H9 (cell line): ENCODE measurements around the gene CYBC1. TPM values are rescaled to one million over a fixed set of nuclear protein-coding genes. Genes with fewer than 3 reads are reported as not detected.
A peak's percentile ranks its signal among the peaks of the same experiment; 100 is the strongest.

Source experiments
- DNase-seq: peaks from one replicate; pipeline ENCODE4 v3.0.0-alpha.2; 2017
- H2AFZ ChIP-seq: one replicate; pipeline ENCODE4 v1.6.1; 2013; ENCODE audit warnings: mild to moderate bottlenecking, low read length, control low read depth, moderate library complexity
- H2AK5ac ChIP-seq: 2 replicates; pipeline ENCODE4 v1.6.1; 2013; ENCODE audit warnings: low read length, control low read depth, mixed read lengths; ENCODE audit not compliant: insufficient read length
- H2BK120ac ChIP-seq: one replicate; pipeline ENCODE4 v1.6.1; 2013; ENCODE audit warnings: low read depth, mild to moderate bottlenecking, low read length, control low read depth, inconsistent platforms; ENCODE audit not compliant: poor library complexity, severe bottlenecking
- H2BK12ac ChIP-seq: 2 replicates; pipeline ENCODE4 v1.6.1; 2013; ENCODE audit warnings: low read length, control low read depth, mixed read lengths, low read depth; ENCODE audit not compliant: insufficient read length
- H2BK15ac ChIP-seq: 2 replicates; pipeline ENCODE4 v1.6.1; 2013; ENCODE audit warnings: low read depth, low read length, control low read depth
- H2BK20ac ChIP-seq: one replicate; pipeline ENCODE4 v1.6.1; 2013; ENCODE audit warnings: low read depth, mild to moderate bottlenecking, low read length, control low read depth, inconsistent platforms; ENCODE audit not compliant: poor library complexity, severe bottlenecking
- H2BK5ac ChIP-seq: 2 replicates; pipeline ENCODE4 v1.6.1; 2013; ENCODE audit warnings: low read length, control low read depth, mixed read lengths; ENCODE audit not compliant: insufficient read length
- H3K14ac ChIP-seq: 2 replicates; pipeline ENCODE4 v1.6.1; 2013; ENCODE audit warnings: low read length, control low read depth; ENCODE audit not compliant: insufficient read depth
- H3K18ac ChIP-seq: 2 replicates; pipeline ENCODE4 v1.6.1; 2013; ENCODE audit warnings: low read depth, mild to moderate bottlenecking, mixed read lengths, low read length, control low read depth; ENCODE audit not compliant: insufficient read length
- H3K23ac ChIP-seq: 2 replicates; pipeline ENCODE4 v1.6.1; 2013; ENCODE audit warnings: low read length, control low read depth, mixed read lengths, low read depth; ENCODE audit not compliant: insufficient read length
- H3K23me2 ChIP-seq: 2 replicates; pipeline ENCODE4 v1.6.1; 2013; ENCODE audit warnings: low read depth, mild to moderate bottlenecking, mixed read lengths, low read length, control low read depth; ENCODE audit not compliant: insufficient read length, poor library complexity, severe bottlenecking
- H3K27ac ChIP-seq: 2 replicates; pipeline ENCODE4 v1.5.1; 2013; ENCODE audit warnings: low read length, control low read depth, mixed read lengths, low read depth; ENCODE audit not compliant: insufficient read length
- H3K27me3 ChIP-seq: 2 replicates; pipeline ENCODE4 v1.6.1; 2013; ENCODE audit warnings: low read length, control low read depth, inconsistent platforms; ENCODE audit not compliant: insufficient read depth
- H3K4ac ChIP-seq: 2 replicates; pipeline ENCODE4 v1.6.1; 2013; ENCODE audit warnings: low read depth, mild to moderate bottlenecking, control low read depth, inconsistent platforms, low read length, moderate library complexity
- H3K4me1 ChIP-seq: 2 replicates; pipeline ENCODE4 v1.6.1; 2013; ENCODE audit warnings: low read length, control low read depth, inconsistent platforms; ENCODE audit not compliant: insufficient read depth
- H3K4me2 ChIP-seq: 2 replicates; pipeline ENCODE4 v1.6.1; 2013; ENCODE audit warnings: low read length, control low read depth, mixed read lengths; ENCODE audit not compliant: insufficient read length, insufficient read depth
- H3K56ac ChIP-seq: 2 replicates; pipeline ENCODE4 v1.6.1; 2013; ENCODE audit warnings: low read depth, mild to moderate bottlenecking, mixed read lengths, low read length, control low read depth; ENCODE audit not compliant: insufficient read length
- H3K79me1 ChIP-seq: 2 replicates; pipeline ENCODE4 v1.6.1; 2013; ENCODE audit warnings: low read depth, mild to moderate bottlenecking, moderate library complexity, low read length, control low read depth, inconsistent platforms; ENCODE audit not compliant: insufficient read depth, poor library complexity, severe bottlenecking
- H3K79me2 ChIP-seq: 2 replicates; pipeline ENCODE4 v1.6.1; 2013; ENCODE audit warnings: low read length, control low read depth, inconsistent platforms; ENCODE audit not compliant: insufficient read depth
- H3K9ac ChIP-seq: 2 replicates; pipeline ENCODE4 v1.6.1; 2013; ENCODE audit warnings: low read length, control low read depth, mixed read lengths; ENCODE audit not compliant: insufficient read length; ENCODE audit errors: extremely low read depth
- H3K9me3 ChIP-seq: one replicate; pipeline ENCODE4 v1.6.1; 2013; ENCODE audit warnings: low read depth, low read length, inconsistent platforms; ENCODE audit not compliant: control insufficient read depth
- H3T11ph ChIP-seq: one replicate; pipeline ENCODE4 v1.6.1; 2013; ENCODE audit warnings: mild to moderate bottlenecking, low read length, control low read depth, inconsistent platforms
- H4K20me1 ChIP-seq: one replicate; pipeline ENCODE4 v1.6.1; 2013; ENCODE audit not compliant: control insufficient read depth, insufficient read length, insufficient read depth
- H4K5ac ChIP-seq: 2 replicates; pipeline ENCODE4 v1.6.1; 2013; ENCODE audit warnings: low read depth, mild to moderate bottlenecking, mixed read lengths, low read length, control low read depth; ENCODE audit not compliant: insufficient read length
- H4K8ac ChIP-seq: replicated peaks from 2 replicates; pipeline ENCODE4 v1.6.1; 2013; ENCODE audit warnings: low read length, control low read depth, mixed read lengths, low read depth; ENCODE audit not compliant: insufficient read length
- H4K91ac ChIP-seq: 2 replicates; pipeline ENCODE4 v1.6.1; 2013; ENCODE audit warnings: low read depth, mild to moderate bottlenecking, moderate library complexity, mixed read lengths, low read length, control low read depth; ENCODE audit not compliant: insufficient read length
- H3K27ac Mint-ChIP-seq, 3 experiments: 2 replicates in 2 of 3; 3 replicates in 1 of 3; pipeline ENCODE4 v1.8.0; 2020 to 2021; ENCODE audit warnings: mixed read lengths in 3 of 3, mild to moderate bottlenecking in 1 of 3, moderate library complexity in 1 of 3
- H3K27me3 Mint-ChIP-seq: 2 replicates; pipeline ENCODE4 v1.8.0; 2021; ENCODE audit warnings: low read depth, mild to moderate bottlenecking, moderate library complexity, mixed read lengths
- H3K36me3 Mint-ChIP-seq, 3 experiments: 2 replicates in 2 of 3; 3 replicates in 1 of 3; pipeline ENCODE4 v1.8.0; 2020 to 2021; ENCODE audit warnings: low read depth in 3 of 3, mixed read lengths in 3 of 3; ENCODE audit not compliant: insufficient read depth in 1 of 3
- H3K4me1 Mint-ChIP-seq, 2 experiments: 2 replicates each; pipeline ENCODE4 v1.8.0; 2020; ENCODE audit warnings: mixed read lengths in 2 of 2
- H3K4me3 Mint-ChIP-seq, 2 experiments: 2 replicates in 1 of 2; 3 replicates in 1 of 2; pipeline ENCODE4 v1.8.0; 2020 to 2021; ENCODE audit warnings: mild to moderate bottlenecking in 2 of 2, mixed read lengths in 2 of 2, moderate library complexity in 1 of 2
- H3K9me3 Mint-ChIP-seq, 2 experiments: 2 replicates in 1 of 2; 3 replicates in 1 of 2; pipeline ENCODE4 v1.8.0; 2020; ENCODE audit warnings: mild to moderate bottlenecking in 2 of 2, mixed read lengths in 2 of 2, moderate library complexity in 1 of 2
- CTCF ChIP-seq: fragments of 200-600 bp; sonication (generic); conservative IDR thresholded peaks from 3 replicates; pipeline ENCODE4 v1.8.0; 2021; ENCODE audit warnings: antibody characterized with exemption, mild to moderate bottlenecking
- WGBS: extraction: QIAGEN DNeasy Blood & Tissue Kit; methylation state at CpG from one replicate; pipeline ENCODE4 v1.1.7; 2013; ENCODE audit warnings: missing lambda C conversion rate, low lambda C conversion rate, mixed read lengths; ENCODE audit not compliant: insufficient read length; ENCODE audit errors: extremely low coverage; 5-methylcytosine and 5-hydroxymethylcytosine counted together
- total RNA-seq: library from RNA; stranded (reverse); gene quantifications from 2 replicates; pipeline ENCODE4 v1.2.1, GENCODE V29; 2021

Gene CYBC1
- total RNA-seq, 1 experiment from 2014 or later: 81.7 TPM

GRCh38 chr17:82414548-82415281 lies 35.8 kb downstream of the CYBC1 start:
- H3K27ac ChIP-seq: no peak overlapping the region
- no peaks in the 10 kb centered on the region for H3K79me2 ChIP-seq
- no peak overlapping the region for H2BK20ac ChIP-seq
- H3K4me1 Mint-ChIP-seq: peaks cover 14 to 23% of the 10 kb centered on the region in 2 experiments
- WGBS: no CpG with 5 or more reads among the region's 38 CpGs
- no peak overlapping the region for H4K5ac ChIP-seq
- no peaks in the 10 kb centered on the region for H3K79me1 ChIP-seq
- H3K9ac ChIP-seq: no peak overlapping the region
- no peak overlapping the region for H3K4ac ChIP-seq
- no peak overlapping the region for H4K91ac ChIP-seq
- H3K27me3 Mint-ChIP-seq: peaks cover 3% of the 10 kb centered on the region
- no peak overlapping the region for H2BK15ac ChIP-seq
- H3K18ac ChIP-seq: no peak overlapping the region
- H3K4me1 ChIP-seq: no peaks in the 10 kb centered on the region
- no peak overlapping the region for H3K23ac ChIP-seq
- peak; percentile 87 for TF ChIP-seq CTCF
- no peak overlapping the region for H3K27ac Mint-ChIP-seq
- H2AFZ ChIP-seq: no peak overlapping the region
- H2BK5ac ChIP-seq: no peak overlapping the region
- no peaks in the 10 kb centered on the region for H3K27me3 ChIP-seq
- peak; percentile 95 for DNase-seq
- H3K9me3 Mint-ChIP-seq: no peaks in the 10 kb centered on the region
- no peak overlapping the region for H2BK12ac ChIP-seq
- peak overlapping the region in 1 of 2 experiments; percentile 27; a peak in 1 of 5 replicates for H3K4me3 Mint-ChIP-seq
- no peak overlapping the region for H2BK120ac ChIP-seq
- H3K9me3 ChIP-seq: no peaks in the 10 kb centered on the region
- H3K23me2 ChIP-seq: peaks cover 3% of the 10 kb centered on the region
- no peak overlapping the region for H3K14ac ChIP-seq
- no peak overlapping the region for H3T11ph ChIP-seq
- H3K56ac ChIP-seq: no peak overlapping the region
- H2AK5ac ChIP-seq: no peak overlapping the region
- H4K20me1 ChIP-seq: no peaks in the 10 kb centered on the region
- no peak overlapping the region for H4K8ac ChIP-seq
- peaks cover 3 to 9% (median 5%) of the 10 kb centered on the region in 3 experiments; a peak in 6 of 7 replicates for H3K36me3 Mint-ChIP-seq
- no peak overlapping the region for H3K4me2 ChIP-seq
